ENCODE results near the gene EDN3.

Gene EDN3

GRCh38 chr20:59331721-59332329 is 31.4 kb downstream of the EDN3 start:
- H4K20me1 ChIP-seq (ENCODE audit: insufficient read depth, low read length), result no peaks in the 10 kb centered on the region
- H3K4me2 ChIP-seq (ENCODE audit: low read length), result no peak overlapping the region
- H3K79me2 ChIP-seq (ENCODE audit: low read length), result no peaks in the 10 kb centered on the region
- H3K4me1 ChIP-seq (ENCODE audit: low read length), result no peaks in the 10 kb centered on the region
- H3K9me3 ChIP-seq (ENCODE audit: insufficient read depth, low read length), result no peaks in the 10 kb centered on the region
- no peak overlapping the region for H3K9ac ChIP-seq (ENCODE audit: low read length)
- H3K4me3 ChIP-seq (ENCODE audit: low read length), result no peak overlapping the region
- peaks cover 76% of the 10 kb centered on the region for H3K27me3 ChIP-seq (ENCODE audit: low read depth, low read length)
- TF ChIP-seq EZH2phosphoT487 (IDR thresholded peaks at IDR 0.05; ENCODE audit: low read depth) (no peak), CTCF (IDR thresholded peaks at IDR 0.05; ENCODE audit: low read depth, low read length) (no peak)
- no peaks in the 10 kb centered on the region for H3K36me3 ChIP-seq (replicated peaks; ENCODE audit: low read depth, low read length)
- H2AFZ ChIP-seq (ENCODE audit: low read depth, low read length), result no peak overlapping the region
- H3K27ac ChIP-seq (ENCODE audit: low read length), result no peak overlapping the region

GRCh38 chr20:59333260-59333845 is 32.9 kb downstream of the EDN3 start:
- Histone ChIP-seq H3K4me2 (ENCODE audit: low read length) (no peak overlapping the region), H3K79me2 (ENCODE audit: low read length) (no peaks in the 10 kb centered on the region), H3K9ac (ENCODE audit: low read length) (no peak overlapping the region), H3K4me3 (ENCODE audit: low read length) (no peak overlapping the region), H3K27ac (ENCODE audit: low read length) (no peak overlapping the region), H3K36me3 (replicated peaks; ENCODE audit: low read depth, low read length) (no peaks in the 10 kb centered on the region), H3K4me1 (ENCODE audit: low read length) (no peaks in the 10 kb centered on the region), H2AFZ (ENCODE audit: low read depth, low read length) (no peak overlapping the region), H3K9me3 (ENCODE audit: insufficient read depth, low read length) (no peaks in the 10 kb centered on the region), H4K20me1 (ENCODE audit: insufficient read depth, low read length) (no peaks in the 10 kb centered on the region), H3K27me3 (ENCODE audit: low read depth, low read length) (peaks cover 62% of the 10 kb centered on the region)
- no peak for TF ChIP-seq EZH2phosphoT487 (IDR thresholded peaks at IDR 0.05; ENCODE audit: low read depth)
- no peak for TF ChIP-seq CTCF (IDR thresholded peaks at IDR 0.05; ENCODE audit: low read depth, low read length)

- no peaks in the 10 kb centered on the region for H3K9me3 ChIP-seq (ENCODE audit: insufficient read depth, low read length)
- H3K4me1 ChIP-seq (ENCODE audit: low read length), result no peaks in the 10 kb centered on the region
- H3K27ac ChIP-seq (ENCODE audit: low read length), result no peak overlapping the region
- no peaks in the 10 kb centered on the region for H4K20me1 ChIP-seq (ENCODE audit: insufficient read depth, low read length)
- H3K27me3 ChIP-seq (ENCODE audit: low read depth, low read length), result peaks cover 56% of the 10 kb centered on the region
- no peak overlapping the region for H3K4me2 ChIP-seq (ENCODE audit: low read length)
- H3K9ac ChIP-seq (ENCODE audit: low read length), result no peak overlapping the region
- H3K79me2 ChIP-seq (ENCODE audit: low read length), result no peaks in the 10 kb centered on the region
- no peak overlapping the region for H3K4me3 ChIP-seq (ENCODE audit: low read length)
- no peaks in the 10 kb centered on the region for H3K36me3 ChIP-seq (replicated peaks; ENCODE audit: low read depth, low read length)
- TF ChIP-seq CTCF (IDR thresholded peaks at IDR 0.05; ENCODE audit: low read depth, low read length), result no peak
- TF ChIP-seq EZH2phosphoT487 (IDR thresholded peaks at IDR 0.05; ENCODE audit: low read depth), result no peak
- H2AFZ ChIP-seq (ENCODE audit: low read depth, low read length), result no peak overlapping the region
These were observed 33.5 kb downstream of the EDN3 start for GRCh38 chr20:59333951-59334350.

GRCh38 chr20:59334651-59335300 is 34.4 kb downstream of the EDN3 start:
- no peaks in the 10 kb centered on the region for H3K36me3 ChIP-seq (replicated peaks; ENCODE audit: low read depth, low read length)
- H3K27ac ChIP-seq (ENCODE audit: low read length), result no peak overlapping the region
- no peak overlapping the region for H3K4me3 ChIP-seq (ENCODE audit: low read length)
- H3K9ac ChIP-seq (ENCODE audit: low read length), result no peak overlapping the region
- H4K20me1 ChIP-seq (ENCODE audit: insufficient read depth, low read length), result no peaks in the 10 kb centered on the region
- TF ChIP-seq CTCF (IDR thresholded peaks at IDR 0.05; ENCODE audit: low read depth, low read length) (no peak), EZH2phosphoT487 (IDR thresholded peaks at IDR 0.05; ENCODE audit: low read depth) (no peak)
- no peak overlapping the region for H2AFZ ChIP-seq (ENCODE audit: low read depth, low read length)
- H3K9me3 ChIP-seq (ENCODE audit: insufficient read depth, low read length), result no peaks in the 10 kb centered on the region
- no peak overlapping the region for H3K4me2 ChIP-seq (ENCODE audit: low read length)
- H3K27me3 ChIP-seq (ENCODE audit: low read depth, low read length), result peaks cover 47% of the 10 kb centered on the region
- no peaks in the 10 kb centered on the region for H3K4me1 ChIP-seq (ENCODE audit: low read length)
- H3K79me2 ChIP-seq (ENCODE audit: low read length), result no peaks in the 10 kb centered on the region

Measured in OCI-LY3 (cell line).